H1 (cell line): ENCODE data around the gene AGT.

Experiments used
- CTCF ChIP-seq, 3 experiments: IDR thresholded peaks; 1 replicate in 2 of 3; 2 replicates in 1 of 3; pipeline versions ENCODE4 v1.5.1 to v1.6.1; 2011; ENCODE audit warnings: low read length in 3 of 3, mild to moderate bottlenecking in 3 of 3, inconsistent platforms in 2 of 3, low read depth in 1 of 3, moderate library complexity in 1 of 3; ENCODE audit not compliant: insufficient read depth in 1 of 3; ENCODE audit errors: control extremely low read depth in 1 of 3
- EZH2 ChIP-seq: fragments of 200-600 bp; sonication (generic); IDR thresholded peaks from 2 replicates; pipeline ENCODE4 v1.7.1; 2012; ENCODE audit warnings: low read depth, mild to moderate bottlenecking, moderate library complexity, low read length, inconsistent platforms; ENCODE audit not compliant: severe bottlenecking
- RAD21 ChIP-seq, 2 experiments: IDR thresholded peaks in 1 of 2; conservative IDR thresholded peaks in 1 of 2; 2 replicates each; pipeline ENCODE4 v1.6.1; 2011; ENCODE audit warnings: low read depth in 2 of 2, low read length in 2 of 2, improper control_type of control experiment in 1 of 2, inconsistent platforms in 1 of 2, mild to moderate bottlenecking in 1 of 2, moderate library complexity in 1 of 2
- SP1 ChIP-seq: IDR thresholded peaks from 2 replicates; pipeline ENCODE4 v1.6.1; 2011; ENCODE audit warnings: low read depth, low read length

GRCh38 chr1:230709619-230710542, 4.0 kb downstream of the AGT start:
- TF ChIP-seq EZH2 = no peak
- no peak for TF ChIP-seq SP1
- no peak for TF ChIP-seq RAD21 (IDR thresholded peaks at IDR 0.05 in 1 of 2, conservative IDR thresholded peaks at IDR 0.05 in 1 of 2; ENCODE audit: low read depth in 2 of 2, low read length in 2 of 2)
- TF ChIP-seq CTCF (IDR thresholded peaks at IDR 0.05; ENCODE audit: control extremely low read depth in 1 of 3, insufficient read depth in 1 of 3, low read depth in 1 of 3, low read length in 3 of 3) = no peak
